ENCODE results near the gene BMPR1A. TPM values are rescaled to one million over a fixed set of nuclear protein-coding genes. Genes with fewer than 3 reads are reported as not detected.

BMPR1A gene
- total and polyA plus RNA-seq, 2 of the 4 experiments (the other 2 are of a cell fraction): 15.9 to 93.7 TPM

- H3K9ac ChIP-seq (ENCODE audit: low read depth, low read length): no peak overlapping the region
- no peaks in the 10 kb centered on the region for H3K27me3 ChIP-seq (ENCODE audit: control insufficient read depth, insufficient read depth, low read length)
- H3K4me2 ChIP-seq (ENCODE audit: low read depth, low read length): no peak overlapping the region
- H3K9me1 ChIP-seq (ENCODE audit: insufficient read depth, low read length): peaks cover 19% of the 10 kb centered on the region
- H4K20me1 ChIP-seq (ENCODE audit: insufficient read depth, low read length): peaks cover 41% of the 10 kb centered on the region
- H3K79me1 ChIP-seq (ENCODE audit: low read depth in 1 of 2, low read length in 2 of 2): peaks cover 47 to 78% of the 10 kb centered on the region in 2 experiments
- no peak overlapping the region for H2BK15ac ChIP-seq (ENCODE audit: low read depth, low read length)
- H3K18ac ChIP-seq (ENCODE audit: low read depth, low read length): no peak overlapping the region
- H3K36me3 ChIP-seq (ENCODE audit: control insufficient read depth, insufficient read depth, low read length): no peaks in the 10 kb centered on the region
- dilution Hi-C loops (cut with HindIII; ENCODE audit: low sequenced_read_pairs, unreplicated experiment) (no loop called here), in situ Hi-C loops (cut with MboI; ENCODE audit: low sequenced_read_pairs) (no loop called here), intact Hi-C loops (cut with micrococcal nuclease) (no loop called here)
- H3K4ac ChIP-seq (ENCODE audit: low read depth, low read length): no peak overlapping the region
- no peak overlapping the region for H2BK5ac ChIP-seq (ENCODE audit: low read depth, low read length, poor library complexity, severe bottlenecking)
- no peak overlapping the region for H4K8ac ChIP-seq (ENCODE audit: low read depth in 2 of 2, low read length in 2 of 2)
- H3K56ac ChIP-seq (ENCODE audit: extremely low read depth, insufficient read depth, low read length): no peak overlapping the region
- H2BK20ac ChIP-seq (ENCODE audit: low read depth, low read length): no peak overlapping the region
- ATAC-seq (ENCODE audit: low read depth) (peak; percentile 46), DNase-seq (no peak)
- no peak overlapping the region for H4K91ac ChIP-seq (ENCODE audit: insufficient read depth, low read depth, low read length)
- no peak overlapping the region for H4K5ac ChIP-seq (ENCODE audit: low read depth, low read length)
- H2AFZ ChIP-seq (replicated peaks; ENCODE audit: low read length, poor library complexity): no peak overlapping the region
- no peak overlapping the region for H2AK9ac ChIP-seq (replicated peaks; ENCODE audit: low read depth, low read length, poor library complexity)
- no peak overlapping the region for H3K27ac ChIP-seq (ENCODE audit: insufficient read depth, low read length)
- H3K4me3 ChIP-seq (ENCODE audit: insufficient read depth, low read depth, low read length): no peak overlapping the region
- 0 out of 2 replicates have a peak overlapping the region, but pooled peaks have one; percentile 17 for H3K23ac ChIP-seq (ENCODE audit: low read depth, low read length)
- TF ChIP-seq MXI1 (IDR thresholded peaks at IDR 0.05; ENCODE audit: borderline replicate concordance, low read depth, low read length) (no peak), MAZ (IDR thresholded peaks at IDR 0.05; ENCODE audit: borderline replicate concordance, low read depth, low read length) (no peak), FOS (IDR thresholded peaks at IDR 0.05; ENCODE audit: low read depth, low read length) (no peak), MAFK (IDR thresholded peaks at IDR 0.05; ENCODE audit: low read depth, low read length) (no peak), ELK1 (IDR thresholded peaks at IDR 0.05; ENCODE audit: borderline replicate concordance, low read depth, low read length) (no peak), CEBPB (IDR thresholded peaks at IDR 0.05; ENCODE audit: low read depth, low read length) (no peak), SMC3 (IDR thresholded peaks at IDR 0.05; ENCODE audit: low read depth, low read length) (no peak), CTCF (conservative IDR thresholded peaks at IDR 0.05; ENCODE audit: low read depth, low read length) (no peak), RFX5 (IDR thresholded peaks at IDR 0.05; ENCODE audit: low read depth, low read length) (no peak), USF2 (IDR thresholded peaks at IDR 0.05; ENCODE audit: low read depth, low read length) (no peak), NFE2L2 (IDR thresholded peaks at IDR 0.05; ENCODE audit: low read depth, low read length) (no peak), RCOR1 (IDR thresholded peaks at IDR 0.05; ENCODE audit: insufficient replicate concordance, low read length) (no peak), RAD21 (IDR thresholded peaks at IDR 0.05; ENCODE audit: low read length) (no peak), BHLHE40 (IDR thresholded peaks at IDR 0.05; ENCODE audit: low read depth, low read length) (no peak), CHD1 (IDR thresholded peaks at IDR 0.05; ENCODE audit: low read depth, low read length) (no peak), POLR2A (IDR thresholded peaks at IDR 0.05; ENCODE audit: low read depth, low read length) (no peak)
- no TSS peak for BruUV-seq (replicated peaks)
- no peaks in the 10 kb centered on the region for H3K9me3 ChIP-seq (ENCODE audit: control insufficient read depth, insufficient read depth, low read length)
- H2BK120ac ChIP-seq (ENCODE audit: low read depth, low read length): no peak overlapping the region
- ChIA-PET CTCF (no interaction called here), POLR2A (ENCODE audit: unreplicated experiment) (interaction anchor here (0.6 kb wide), 1 partner anchor 42 kb away, joined by 3 read pairs; no protein-coding TSS in a partner anchor)
- H3K14ac ChIP-seq (replicated peaks; ENCODE audit: low read depth, low read length): peak overlapping the region; percentile 63; the same call in 1 of the 2 replicates
- H3K4me1 ChIP-seq (ENCODE audit: control insufficient read depth, insufficient read depth, low read length): peaks cover 13% of the 10 kb centered on the region
- no peak overlapping the region for H2AK5ac ChIP-seq (ENCODE audit: low read depth, low read length)
- WGBS, 2 experiments (ENCODE audit: extremely low coverage in 2 of 2, insufficient read length in 1 of 2): 100% methylated on average over 1 of the region's 5 CpGs; no CpG with 5 or more reads in 1 of the 2 experiments
Observed at GRCh38 chr10:86815640-86816039, 59.2 kb downstream of the BMPR1A start.
